H1 (cell line): ENCODE measurements around the gene LRRC40. TPM values are rescaled to one million over a fixed set of nuclear protein-coding genes. Genes with fewer than 3 reads are reported as not detected.

ENCODE experiments used
- CTCF ChIP-seq, 3 experiments: IDR thresholded peaks; 1 replicate in 2 of 3; 2 replicates in 1 of 3; pipeline versions ENCODE4 v1.5.1 to v1.6.1; 2011; ENCODE audit warnings: low read length in 3 of 3, mild to moderate bottlenecking in 3 of 3, inconsistent platforms in 2 of 3, low read depth in 1 of 3, moderate library complexity in 1 of 3; ENCODE audit not compliant: insufficient read depth in 1 of 3; ENCODE audit errors: control extremely low read depth in 1 of 3
- MAX ChIP-seq: IDR thresholded peaks from 2 replicates; pipeline ENCODE4 v1.6.1; 2012; ENCODE audit warnings: inconsistent platforms
- polyA plus RNA-seq, 7 experiments: library from polyadenylated mRNA; depleted of rRNA in 3 of 7; stranded (reverse) in 5 of 7; unstranded in 2 of 7; fragments of >200 nt in 5 of 7; fragments of 200-250 nt in 2 of 7; gene quantifications; 1 replicate in 5 of 7; 2 replicates in 1 of 7; 4 replicates in 1 of 7; pipeline versions ENCODE4 v1.2.1 to v1.2.3, GENCODE V29; 2011 to 2013; ENCODE audit warnings: missing spikeins in 2 of 7, mixed read lengths in 2 of 7
- total RNA-seq: library from RNA; stranded (reverse); fragmentation: NEBNext Ultra II Directional; extraction: Animal tissue kit (Norgen Biotek cat#: 25700); gene quantifications from 2 replicates; pipeline ENCODE4 v1.2.1, GENCODE V29; 2021

Gene LRRC40
- total and polyA plus RNA-seq, 2 of the 8 experiments (the other 6 are each of a cell fraction or from before 2014, with no cell fraction given) = 13.4 to 30.8 TPM

GRCh38 chr1:70222716-70223235 lies 17.4 kb upstream of the LRRC40 start (continued):
- no peak for TF ChIP-seq CTCF (IDR thresholded peaks at IDR 0.05; ENCODE audit: control extremely low read depth in 1 of 3, insufficient read depth in 1 of 3, low read depth in 1 of 3, low read length in 3 of 3)
- TF ChIP-seq MAX = no peak
